Activated naive CD4-positive, alpha-beta T cell treated with Interleukin-2 at 50 U/mL for 16 hours (primary cell): ENCODE measurements around the gene EEF1E1.
"Not testable (repeated sequence)": the region's sequence is repeated elsewhere in the genome, so short reads cannot be mapped to it uniquely, and the experiment has no call there.

Source experiments
- DNase-seq: peaks from one replicate; pipeline ENCODE4 v3.0.0-alpha.2; 2020

EEF1E1 gene

GRCh38 chr6:8061736-8062135 lies 40.6 kb downstream of the EEF1E1 start:
- no peak for DNase-seq

- no peak for DNase-seq
Observed at GRCh38 chr6:8060346-8060745, 42.0 kb downstream of the EEF1E1 start.

- no peak for DNase-seq
Observed at GRCh38 chr6:8059129-8059528, 43.2 kb downstream of the EEF1E1 start.

GRCh38 chr6:8057793-8058192 lies 44.6 kb downstream of the EEF1E1 start:
- no peak for DNase-seq

DNA sequence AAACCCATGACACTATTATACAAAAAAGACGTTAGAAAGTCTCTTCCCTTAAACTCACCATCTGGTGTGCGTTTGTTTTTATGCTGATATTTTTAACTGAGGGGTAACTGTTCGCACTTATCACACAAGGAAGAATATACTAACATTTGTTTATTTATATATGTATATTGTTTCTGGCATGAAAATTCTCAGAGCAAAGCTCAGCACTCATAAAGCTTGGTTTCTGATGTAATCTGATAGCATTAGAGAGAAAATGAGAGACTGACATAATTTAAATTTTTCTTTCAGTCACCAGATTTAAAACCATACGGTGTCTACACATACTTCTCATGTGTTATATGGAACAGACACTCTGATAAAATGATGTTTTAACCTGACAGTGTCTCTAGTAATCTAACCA lies 45.1 kb downstream of the EEF1E1 start:
- no peak for DNase-seq

GRCh38 chr6:8054276-8054675 lies 48.1 kb downstream of the EEF1E1 start:
- no peak for DNase-seq

DNA sequence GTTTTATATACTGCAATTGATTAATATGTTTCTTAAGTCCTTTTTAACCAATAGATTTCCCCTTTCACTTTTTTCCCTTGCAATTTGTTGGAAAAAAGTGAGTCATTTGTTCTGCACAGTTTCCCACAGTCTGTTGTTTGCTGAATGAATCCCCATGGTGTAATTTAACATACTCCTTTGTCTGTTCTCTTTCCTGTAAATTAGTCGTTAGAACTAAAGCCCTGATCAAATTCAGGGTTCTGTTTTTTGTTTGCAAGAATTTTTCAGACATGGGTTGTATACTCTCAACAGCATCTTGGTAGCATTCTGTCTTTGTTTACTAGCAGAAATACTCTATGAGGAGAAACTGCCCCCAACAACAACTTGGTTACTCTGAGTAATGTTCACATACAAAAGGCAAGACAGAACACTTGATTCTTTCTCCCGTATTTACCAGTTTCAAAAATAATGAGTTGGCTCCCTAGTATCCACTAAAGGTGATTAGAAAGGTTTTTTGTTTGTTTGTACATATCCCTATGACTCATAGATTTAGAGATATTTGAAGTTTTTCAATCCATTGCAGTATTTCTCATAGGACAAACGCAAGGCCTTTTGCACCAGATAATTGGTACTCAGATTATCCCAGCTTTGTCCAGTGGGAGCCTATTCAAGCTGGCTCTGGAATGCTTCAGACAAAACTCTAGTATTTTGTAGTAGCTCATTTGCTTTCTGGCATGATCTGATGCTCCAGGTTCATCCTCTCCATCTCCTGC lies 54.6 kb downstream of the EEF1E1 start:
- DNase-seq: no peak

DNA sequence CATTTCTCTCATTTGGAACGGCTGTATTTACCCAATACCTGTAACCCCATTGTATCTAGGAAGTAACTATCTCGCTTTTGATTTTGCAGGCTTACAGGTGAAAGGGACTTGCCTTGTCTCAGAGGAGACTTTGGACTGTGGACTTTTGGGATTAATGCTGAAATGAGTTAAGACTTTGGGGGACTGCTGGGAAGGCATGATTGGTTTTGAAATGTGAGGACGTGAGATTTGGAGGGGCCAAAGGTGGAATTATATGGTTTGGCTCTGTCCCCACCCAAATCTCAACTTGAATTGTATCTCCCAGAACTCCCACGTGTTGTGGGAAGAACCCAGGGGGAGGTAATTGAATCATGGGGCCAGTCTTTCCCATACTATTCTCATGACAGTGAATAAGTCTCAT lies 56.6 kb downstream of the EEF1E1 start:
- not testable (repeated sequence) for DNase-seq

GRCh38 chr6:8043221-8043620 lies 59.1 kb downstream of the EEF1E1 start:
- DNase-seq: no peak

GRCh38 chr6:8041913-8042583 lies 60.3 kb downstream of the EEF1E1 start:
- DNase-seq: no peak

- DNase-seq: not testable (repeated sequence)
Observed at GRCh38 chr6:8034107-8034506, 68.2 kb downstream of the EEF1E1 start.

GRCh38 chr6:8030920-8031319 lies 71.4 kb downstream of the EEF1E1 start:
- DNase-seq: no peak
